ENCODE measurements around the gene BNIPL. TPM values are rescaled to one million over a fixed set of nuclear protein-coding genes. Genes with fewer than 3 reads are reported as not detected.
A peak's percentile ranks its signal among the peaks of the same experiment; 100 is the strongest.

BNIPL gene
- total RNA-seq, 1 donor from 2014 or later, result 0.47 TPM

DNA sequence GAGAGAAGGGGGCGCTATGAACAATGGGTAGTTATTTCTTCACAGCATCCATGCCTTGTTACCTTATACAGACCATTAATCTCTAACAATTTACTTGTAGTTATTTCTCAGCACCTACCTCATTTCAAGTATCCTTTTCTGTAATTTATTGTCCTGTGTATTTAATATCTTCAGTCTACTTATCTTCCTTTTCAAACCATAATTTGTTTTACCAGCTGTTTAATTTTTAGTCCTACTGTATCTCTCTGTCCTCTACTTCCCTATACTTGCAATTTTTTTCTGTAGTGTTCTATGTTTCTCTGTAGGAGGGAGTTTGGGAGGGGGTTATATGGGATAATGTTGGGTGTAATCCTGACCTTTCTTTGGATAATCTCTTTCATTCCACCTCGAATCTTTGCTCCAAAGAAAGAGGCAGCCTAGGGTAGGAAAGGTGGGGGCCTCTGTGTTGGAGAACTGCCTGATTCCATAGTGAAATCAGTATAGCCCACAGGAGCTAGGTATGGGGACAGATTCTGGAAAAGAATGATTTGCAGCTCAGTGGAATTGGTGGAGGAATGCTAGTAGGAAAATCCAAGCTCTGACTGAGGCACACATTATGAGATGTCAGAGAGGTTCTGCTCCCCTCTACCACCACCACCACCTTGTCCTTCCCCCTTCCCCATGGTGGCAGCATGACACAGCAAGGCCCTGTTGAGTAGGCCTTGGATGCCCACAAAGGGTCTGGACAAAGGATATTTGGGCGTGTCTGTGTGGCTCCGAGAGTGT lies 24.5 kb downstream of the BNIPL start:
- intact Hi-C loops (cut with micrococcal nuclease), result loop anchor here (10.0 kb wide), 1 partner anchor 56 kb away; the partner anchor contains the start of genes MINDY1 and PRUNE1
- H3K27ac ChIP-seq (replicated peaks), result peak overlapping the region; percentile 96
- H3K4me1 ChIP-seq, result peaks cover 48% of the 10 kb centered on the region
- H3K36me3 ChIP-seq, result peaks cover 4% of the 10 kb centered on the region
- no peak for DNase-seq
- TF ChIP-seq, protein P1, sequence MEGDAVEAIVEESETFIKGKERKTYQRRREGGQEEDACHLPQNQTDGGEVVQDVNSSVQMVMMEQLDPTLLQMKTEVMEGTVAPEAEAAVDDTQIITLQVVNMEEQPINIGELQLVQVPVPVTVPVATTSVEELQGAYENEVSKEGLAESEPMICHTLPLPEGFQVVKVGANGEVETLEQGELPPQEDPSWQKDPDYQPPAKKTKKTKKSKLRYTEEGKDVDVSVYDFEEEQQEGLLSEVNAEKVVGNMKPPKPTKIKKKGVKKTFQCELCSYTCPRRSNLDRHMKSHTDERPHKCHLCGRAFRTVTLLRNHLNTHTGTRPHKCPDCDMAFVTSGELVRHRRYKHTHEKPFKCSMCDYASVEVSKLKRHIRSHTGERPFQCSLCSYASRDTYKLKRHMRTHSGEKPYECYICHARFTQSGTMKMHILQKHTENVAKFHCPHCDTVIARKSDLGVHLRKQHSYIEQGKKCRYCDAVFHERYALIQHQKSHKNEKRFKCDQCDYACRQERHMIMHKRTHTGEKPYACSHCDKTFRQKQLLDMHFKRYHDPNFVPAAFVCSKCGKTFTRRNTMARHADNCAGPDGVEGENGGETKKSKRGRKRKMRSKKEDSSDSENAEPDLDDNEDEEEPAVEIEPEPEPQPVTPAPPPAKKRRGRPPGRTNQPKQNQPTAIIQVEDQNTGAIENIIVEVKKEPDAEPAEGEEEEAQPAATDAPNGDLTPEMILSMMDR (IDR thresholded peaks at IDR 0.05; ENCODE audit: borderline replicate concordance), result no peak
- no peaks in the 10 kb centered on the region for H3K9me3 ChIP-seq (replicated peaks)
- peak overlapping the region; percentile 92 for H3K4me3 ChIP-seq
- no peaks in the 10 kb centered on the region for H3K27me3 ChIP-seq (ENCODE audit: low read depth)

DNA sequence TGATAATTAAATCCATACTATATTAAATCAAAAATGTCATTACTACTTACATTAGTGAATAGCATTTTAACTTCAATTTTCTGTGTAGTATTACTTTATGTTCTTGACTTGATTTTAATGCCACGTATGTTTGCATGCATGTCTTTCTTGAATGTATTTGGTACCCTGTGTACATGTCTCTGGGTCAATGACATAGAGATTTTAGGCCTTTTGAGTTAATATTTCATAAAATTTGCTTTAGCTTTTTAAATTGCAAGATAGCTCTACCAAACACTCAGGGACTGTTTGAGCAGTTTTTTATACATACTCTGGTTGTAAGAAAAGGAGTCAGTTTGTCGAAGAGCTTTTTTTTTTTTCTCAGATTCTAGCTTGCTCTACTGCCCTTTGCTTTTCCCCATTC lies 25.3 kb downstream of the BNIPL start:
- H3K9me3 ChIP-seq (replicated peaks), result no peaks in the 10 kb centered on the region
- TF ChIP-seq, protein P1 (IDR thresholded peaks at IDR 0.05; ENCODE audit: borderline replicate concordance), result no peak
- intact Hi-C loops (cut with micrococcal nuclease), result loop anchor here (10.0 kb wide), 1 partner anchor 57 kb away; the partner anchor contains the start of genes MINDY1 and PRUNE1
- H3K27me3 ChIP-seq (ENCODE audit: low read depth), result no peaks in the 10 kb centered on the region
- H3K27ac ChIP-seq (replicated peaks), result no peak overlapping the region
- H3K4me1 ChIP-seq, result peaks cover 39% of the 10 kb centered on the region
- H3K4me3 ChIP-seq, result peak overlapping the region; percentile 92
- DNase-seq, result no peak
- H3K36me3 ChIP-seq, result no peaks in the 10 kb centered on the region

DNA sequence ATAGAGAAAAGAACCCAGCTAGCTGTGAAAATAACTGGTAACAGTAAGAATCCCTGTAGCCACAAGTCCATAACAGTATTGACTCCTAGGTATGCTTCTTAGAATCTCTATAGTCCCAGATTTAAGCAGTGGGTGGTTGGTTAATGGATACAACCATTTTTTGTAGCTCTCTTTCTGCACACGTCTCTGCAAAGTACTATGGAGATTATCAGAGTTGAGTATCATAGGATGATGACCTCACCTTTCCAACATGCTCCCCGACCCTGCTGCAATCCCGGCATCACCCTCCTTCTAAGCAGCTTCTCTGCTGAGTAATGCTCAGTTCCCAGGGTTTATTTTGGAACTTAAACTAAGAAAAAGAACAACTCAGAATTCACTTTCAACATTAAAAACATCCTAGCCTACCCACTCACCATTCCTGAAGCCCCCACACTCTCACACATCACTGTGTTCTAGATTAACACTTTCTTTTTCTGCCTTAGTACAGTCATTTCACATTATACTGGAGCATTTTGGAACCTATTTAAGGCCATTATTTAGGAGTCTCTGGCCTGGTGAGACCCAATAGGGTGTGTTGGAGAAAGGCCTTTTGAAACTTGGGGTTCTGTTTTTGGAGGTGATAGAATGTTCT lies 26.5 kb downstream of the BNIPL start:
- TF ChIP-seq, protein P1 (IDR thresholded peaks at IDR 0.05; ENCODE audit: borderline replicate concordance), result no peak
- Histone ChIP-seq H3K4me3 (no peak overlapping the region), H3K27me3 (ENCODE audit: low read depth) (no peaks in the 10 kb centered on the region), H3K9me3 (replicated peaks) (no peaks in the 10 kb centered on the region), H3K36me3 (no peaks in the 10 kb centered on the region), H3K4me1 (peaks cover 28% of the 10 kb centered on the region), H3K27ac (replicated peaks) (peak overlapping the region; percentile 2)
- intact Hi-C loops (cut with micrococcal nuclease), result loop anchor here (10.0 kb wide), 1 partner anchor 58 kb away; the partner anchor contains the start of genes MINDY1 and PRUNE1
- no peak for DNase-seq

DNA sequence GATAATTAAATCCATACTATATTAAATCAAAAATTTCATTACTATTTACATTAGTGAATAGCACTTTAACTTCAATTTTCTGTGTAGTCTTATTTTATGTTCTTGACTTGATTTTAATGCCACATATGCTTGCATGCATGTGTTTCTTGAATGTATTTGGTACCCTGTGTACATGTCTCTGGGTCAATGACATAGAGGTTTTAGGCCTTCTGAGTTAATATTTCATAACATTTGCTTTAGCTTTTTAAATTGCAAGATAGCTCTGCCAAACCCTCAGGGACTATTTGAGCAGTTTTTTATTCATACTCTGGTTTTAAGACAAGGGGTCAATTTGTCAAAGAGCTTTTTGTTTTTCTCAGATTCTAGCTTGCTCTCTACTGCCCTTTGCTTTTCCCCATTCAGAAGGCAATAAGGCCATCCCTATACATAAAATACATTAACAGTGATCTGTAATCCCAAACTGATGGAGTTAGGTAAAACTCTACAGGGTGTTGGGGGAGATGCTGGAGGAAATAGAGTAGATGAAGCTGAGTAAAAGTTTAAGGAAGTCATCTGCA lies 28.8 kb downstream of the BNIPL start:
- H3K4me3 ChIP-seq, result no peak overlapping the region
- no peaks in the 10 kb centered on the region for H3K9me3 ChIP-seq (replicated peaks)
- no peak for DNase-seq
- H3K27me3 ChIP-seq (ENCODE audit: low read depth), result no peaks in the 10 kb centered on the region
- no peaks in the 10 kb centered on the region for H3K36me3 ChIP-seq
- TF ChIP-seq, protein P1 (IDR thresholded peaks at IDR 0.05; ENCODE audit: borderline replicate concordance), result no peak
- intact Hi-C loops (cut with micrococcal nuclease), result loop anchor here (10.0 kb wide), 1 partner anchor 60 kb away; the partner anchor contains the start of genes MINDY1 and PRUNE1
- no peak overlapping the region for H3K27ac ChIP-seq (replicated peaks)
- peaks cover 15% of the 10 kb centered on the region for H3K4me1 ChIP-seq

DNA sequence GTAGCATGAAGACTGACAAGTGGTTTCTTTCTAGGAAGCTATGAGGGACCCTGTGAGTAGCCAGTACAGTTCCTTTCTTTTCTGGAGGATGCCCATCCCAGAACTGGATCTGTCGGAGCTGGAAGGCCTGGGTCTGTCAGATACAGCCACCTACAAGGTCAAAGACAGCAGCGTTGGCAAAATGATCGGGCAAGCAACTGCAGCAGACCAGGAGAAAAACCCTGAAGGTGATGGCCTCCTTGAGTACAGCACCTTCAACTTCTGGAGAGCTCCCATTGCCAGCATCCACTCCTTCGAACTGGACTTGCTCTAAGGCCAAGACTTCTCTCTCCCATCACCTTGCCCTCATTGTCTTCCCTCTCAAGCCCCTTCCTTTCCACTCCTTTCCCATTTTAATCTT lies 30.8 kb downstream of the BNIPL start:
- TF ChIP-seq, protein P1 (IDR thresholded peaks at IDR 0.05; ENCODE audit: borderline replicate concordance), result no peak
- H3K4me1 ChIP-seq, result peaks cover 24% of the 10 kb centered on the region
- no peak overlapping the region for H3K4me3 ChIP-seq
- H3K36me3 ChIP-seq, result no peaks in the 10 kb centered on the region
- H3K27ac ChIP-seq (replicated peaks), result no peak overlapping the region
- no peaks in the 10 kb centered on the region for H3K9me3 ChIP-seq (replicated peaks)
- DNase-seq, result no peak
- no peaks in the 10 kb centered on the region for H3K27me3 ChIP-seq (ENCODE audit: low read depth)
- intact Hi-C loops (cut with micrococcal nuclease), result loop anchor here (10.0 kb wide), 1 partner anchor 62 kb away; the partner anchor contains the start of genes MINDY1 and PRUNE1
